Measurements from ENCODE around the gene MTPN. TPM values are rescaled to one million over a fixed set of nuclear protein-coding genes. Genes with fewer than 3 reads are reported as not detected.

The MTPN gene
- total RNA-seq, 1 donor from 2014 or later, result 142 TPM

DNA sequence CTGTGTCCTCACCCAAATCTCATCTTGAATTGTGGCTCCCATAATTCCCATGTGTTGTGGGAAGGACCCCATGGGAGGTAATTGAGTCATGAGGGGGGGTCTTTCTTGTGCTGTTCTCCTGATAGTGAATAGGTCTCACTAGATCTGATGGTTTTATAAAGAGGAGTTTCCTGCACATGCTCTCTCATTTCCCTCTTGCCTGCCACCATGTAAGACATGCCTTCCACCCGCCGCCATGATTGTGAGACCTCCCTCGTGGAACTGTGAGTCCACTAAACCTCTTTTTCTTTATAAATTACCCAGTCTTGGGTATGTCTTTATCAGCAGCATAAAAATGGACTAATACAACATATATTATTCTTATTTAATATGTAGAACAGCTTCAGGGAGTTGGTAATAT is 29.0 kb upstream of the MTPN start:
- no peak overlapping the region for H3K4me3 Mint-ChIP-seq (ENCODE audit: unreplicated experiment)
- no peak for TF ChIP-seq CTCF (IDR thresholded peaks at IDR 0.05)
- no peak overlapping the region for H3K27ac Mint-ChIP-seq (ENCODE audit: unreplicated experiment)
- H3K4me1 Mint-ChIP-seq (ENCODE audit: low read depth), result peaks cover 3% of the 10 kb centered on the region
- H3K36me3 Mint-ChIP-seq (ENCODE audit: low read depth), result no peaks in the 10 kb centered on the region
- H3K9me3 Mint-ChIP-seq (ENCODE audit: low read depth), result no peaks in the 10 kb centered on the region
- no peak for DNase-seq (ENCODE audit: low spot score)
- H3K27me3 Mint-ChIP-seq (ENCODE audit: low read depth), result peaks cover 7% of the 10 kb centered on the region

GRCh38 chr7:136004083-136004482 is 26.9 kb upstream of the MTPN start:
- peaks cover 5% of the 10 kb centered on the region for H3K9me3 Mint-ChIP-seq (ENCODE audit: low read depth)
- no peak for DNase-seq (ENCODE audit: low spot score)
- H3K4me3 Mint-ChIP-seq (ENCODE audit: unreplicated experiment), result no peak overlapping the region
- peaks cover 2% of the 10 kb centered on the region for H3K27me3 Mint-ChIP-seq (ENCODE audit: low read depth)
- no peaks in the 10 kb centered on the region for H3K36me3 Mint-ChIP-seq (ENCODE audit: low read depth)
- no peak overlapping the region for H3K27ac Mint-ChIP-seq (ENCODE audit: unreplicated experiment)
- no peak for TF ChIP-seq CTCF (IDR thresholded peaks at IDR 0.05)
- no peaks in the 10 kb centered on the region for H3K4me1 Mint-ChIP-seq (ENCODE audit: low read depth)

DNA sequence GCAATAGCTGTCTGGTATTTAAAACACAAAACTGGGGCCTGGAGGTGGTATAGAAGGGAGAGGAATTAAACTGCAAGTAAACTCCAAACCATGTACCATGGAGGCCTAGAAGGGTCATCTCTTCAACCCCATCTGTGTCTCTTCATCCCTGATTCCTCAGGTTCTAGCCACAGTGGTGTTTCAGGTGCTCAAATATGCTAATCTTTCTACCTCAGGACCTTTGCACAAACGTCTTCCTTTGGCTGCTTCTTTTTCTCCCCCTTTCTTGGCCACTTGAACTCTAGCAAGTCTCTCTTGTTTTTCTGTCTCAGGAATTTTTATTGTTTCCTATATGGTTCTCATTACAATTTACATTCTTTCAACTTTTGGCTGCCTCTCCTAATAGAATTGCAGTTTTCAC is 25.6 kb upstream of the MTPN start:
- Mint-ChIP-seq H3K27me3 (ENCODE audit: low read depth) (no peaks in the 10 kb centered on the region), H3K9me3 (ENCODE audit: low read depth) (peaks cover 5% of the 10 kb centered on the region), H3K4me3 (ENCODE audit: unreplicated experiment) (no peak overlapping the region), H3K27ac (ENCODE audit: unreplicated experiment) (no peak overlapping the region), H3K36me3 (ENCODE audit: low read depth) (no peaks in the 10 kb centered on the region), H3K4me1 (ENCODE audit: low read depth) (no peaks in the 10 kb centered on the region)
- no peak for TF ChIP-seq CTCF (IDR thresholded peaks at IDR 0.05)
- no peak for DNase-seq (ENCODE audit: low spot score)

GRCh38 chr7:136000288-136000913 is 23.2 kb upstream of the MTPN start:
- no peaks in the 10 kb centered on the region for H3K36me3 Mint-ChIP-seq (ENCODE audit: low read depth)
- peaks cover 5% of the 10 kb centered on the region for H3K9me3 Mint-ChIP-seq (ENCODE audit: low read depth)
- no peak for DNase-seq (ENCODE audit: low spot score)
- H3K4me1 Mint-ChIP-seq (ENCODE audit: low read depth), result peaks cover 8% of the 10 kb centered on the region
- H3K4me3 Mint-ChIP-seq (ENCODE audit: unreplicated experiment), result no peak overlapping the region
- TF ChIP-seq CTCF (IDR thresholded peaks at IDR 0.05), result no peak
- no peak overlapping the region for H3K27ac Mint-ChIP-seq (ENCODE audit: unreplicated experiment)
- H3K27me3 Mint-ChIP-seq (ENCODE audit: low read depth), result no peaks in the 10 kb centered on the region

DNA sequence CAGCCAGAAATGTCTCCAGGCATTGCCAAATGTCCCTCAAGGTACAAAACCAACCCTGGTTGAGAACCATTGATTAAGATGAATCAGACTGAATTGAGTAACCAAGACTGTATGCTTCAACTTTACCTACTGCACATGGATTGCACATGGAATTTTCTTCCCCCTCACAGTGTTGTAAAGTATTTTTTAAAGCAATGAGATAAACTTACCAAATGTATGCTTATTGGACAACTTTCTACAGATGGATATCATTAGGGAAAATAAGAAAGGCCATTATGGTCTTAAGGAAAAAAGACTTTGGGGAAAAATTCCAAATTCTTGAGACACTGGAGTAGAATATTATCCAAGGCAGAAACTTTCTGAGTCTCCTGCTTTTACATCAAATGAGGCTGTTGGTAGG is 20.9 kb upstream of the MTPN start:
- no peak overlapping the region for H3K4me3 Mint-ChIP-seq (ENCODE audit: unreplicated experiment)
- peaks cover 5% of the 10 kb centered on the region for H3K9me3 Mint-ChIP-seq (ENCODE audit: low read depth)
- no peaks in the 10 kb centered on the region for H3K27me3 Mint-ChIP-seq (ENCODE audit: low read depth)

More for the DNA sequence above, 20.9 kb upstream of the MTPN start:
- no peak for TF ChIP-seq CTCF (IDR thresholded peaks at IDR 0.05)
- no peak overlapping the region for H3K27ac Mint-ChIP-seq (ENCODE audit: unreplicated experiment)
- peaks cover 13% of the 10 kb centered on the region for H3K4me1 Mint-ChIP-seq (ENCODE audit: low read depth)
- no peaks in the 10 kb centered on the region for H3K36me3 Mint-ChIP-seq (ENCODE audit: low read depth)
- DNase-seq (ENCODE audit: low spot score), result no peak

Measured in chondrocyte (in vitro differentiated cells).